Right hindlimb (tissue), 1 donor: ENCODE measurements around the gene DNAH17.

Experiments
- DNase-seq: peaks from one replicate; pipeline ENCODE4 v3.0.0-alpha.2; 2018

Gene DNAH17

DNA sequence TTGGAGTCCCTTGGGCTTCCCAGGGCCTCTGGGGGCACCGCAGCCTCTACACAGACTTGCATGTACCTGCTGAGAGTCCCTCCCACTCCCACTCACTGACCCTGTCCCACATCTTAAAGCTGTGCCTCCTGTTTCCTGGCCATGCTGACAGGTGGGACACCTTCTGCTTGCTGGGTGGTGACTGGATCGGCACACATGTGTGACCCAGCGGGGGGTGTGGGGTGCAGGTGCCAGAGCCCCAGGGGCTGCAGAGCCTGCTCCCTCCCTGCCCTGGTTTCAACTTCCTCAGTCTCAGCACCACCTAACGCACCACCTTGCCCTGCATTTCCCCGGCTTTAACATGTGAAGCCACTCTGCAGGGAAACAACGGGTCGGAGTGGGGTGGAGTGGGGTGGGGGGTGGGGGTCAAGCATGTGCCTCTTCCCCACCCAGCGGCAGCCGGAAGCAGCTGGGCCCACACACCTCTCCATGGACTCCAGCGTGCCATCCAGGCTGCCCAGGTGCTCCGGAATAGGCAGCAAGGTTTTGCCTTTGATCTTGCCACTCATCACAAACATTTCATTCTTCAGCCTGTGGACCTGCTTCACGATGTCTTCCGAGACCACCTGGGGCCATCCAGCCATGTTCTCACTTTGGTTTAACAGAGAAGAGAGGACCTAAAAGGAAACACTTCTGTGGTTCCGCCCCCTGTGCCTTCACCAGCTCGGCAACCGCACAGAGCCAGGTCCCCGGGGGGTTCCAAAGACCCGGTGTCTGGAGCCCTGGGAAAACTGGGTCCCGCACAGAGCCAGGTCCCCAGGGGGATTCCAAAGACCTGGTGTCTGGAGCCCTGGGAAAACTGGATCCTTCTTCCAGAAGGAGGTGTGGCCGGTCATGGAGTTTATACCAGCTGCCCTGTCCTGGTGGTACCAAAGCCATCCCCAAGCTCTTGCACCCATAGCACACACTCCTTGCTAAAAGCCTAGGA, 4.7 kb downstream of the DNAH17 start:
- DNase-seq: no peak

DNA sequence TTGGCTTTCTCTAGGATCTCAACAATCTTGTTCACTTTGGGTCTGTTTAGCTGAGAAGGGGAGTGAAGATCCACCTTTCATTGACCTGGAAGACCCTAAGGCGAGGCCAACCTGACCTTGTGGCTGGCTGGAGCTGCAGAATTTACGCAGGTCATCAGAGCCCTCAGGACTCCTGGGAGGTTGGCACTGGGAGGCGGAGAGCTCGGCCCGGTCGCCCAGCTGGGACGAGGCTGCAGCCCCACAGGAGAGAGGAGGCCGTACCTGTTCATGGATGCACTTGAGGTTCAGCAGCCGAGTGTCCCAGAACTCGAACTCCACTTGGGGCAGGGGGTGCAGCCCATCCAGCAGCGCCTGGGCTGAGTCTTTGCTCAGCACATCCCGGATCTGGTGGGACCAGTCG, 5.9 kb downstream of the DNAH17 start:
- DNase-seq: no peak

DNA sequence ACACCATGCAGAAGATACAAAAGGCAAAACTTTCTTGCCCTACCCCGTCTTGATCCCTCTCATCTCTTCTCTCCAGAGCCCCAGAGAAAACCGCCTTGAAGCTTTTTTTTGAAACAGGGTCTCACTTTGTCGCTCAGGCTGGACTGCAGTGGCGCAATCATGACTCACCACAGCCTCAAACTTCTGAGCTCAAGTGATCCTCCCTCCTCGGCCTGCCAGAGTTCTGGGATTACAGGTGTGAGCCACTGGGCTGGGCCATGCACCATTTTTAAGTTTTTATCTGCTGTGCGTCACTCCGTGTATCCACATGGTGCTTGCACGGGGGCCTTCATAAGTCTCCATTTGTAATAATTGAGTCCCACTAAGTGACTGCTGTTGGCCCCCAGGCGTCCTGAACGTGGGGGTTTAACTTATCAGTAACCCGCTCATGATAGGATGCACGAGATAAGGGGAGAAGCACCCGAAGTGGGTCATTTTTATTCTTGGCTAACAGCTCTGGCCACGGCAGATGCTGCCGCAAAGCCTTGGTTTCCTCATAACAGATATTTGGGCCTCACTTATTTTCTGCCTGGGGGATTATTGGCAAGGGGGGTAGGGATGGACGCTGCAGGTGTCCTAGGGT, 8.6 kb downstream of the DNAH17 start:
- DNase-seq: no peak

DNA sequence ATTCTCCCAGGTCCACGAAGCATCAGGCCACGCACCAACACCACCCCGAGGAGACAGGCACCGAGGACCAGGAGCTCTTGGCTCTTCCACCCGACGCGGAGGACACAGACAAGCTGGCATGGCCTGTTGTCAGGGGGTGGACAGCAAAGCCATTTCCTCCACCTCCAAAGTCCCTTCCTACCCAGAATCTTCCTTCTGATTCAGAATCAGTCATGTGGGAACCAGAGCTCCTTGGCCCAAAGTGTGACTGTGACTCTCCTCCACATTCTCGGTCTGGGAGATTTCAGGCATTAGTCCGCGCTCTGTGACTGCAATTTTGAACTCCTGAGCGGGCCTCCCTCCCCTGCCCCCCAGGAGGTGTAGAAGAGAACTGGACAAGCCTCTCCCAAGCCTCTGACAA, 9.2 kb downstream of the DNAH17 start:
- DNase-seq: no peak

DNA sequence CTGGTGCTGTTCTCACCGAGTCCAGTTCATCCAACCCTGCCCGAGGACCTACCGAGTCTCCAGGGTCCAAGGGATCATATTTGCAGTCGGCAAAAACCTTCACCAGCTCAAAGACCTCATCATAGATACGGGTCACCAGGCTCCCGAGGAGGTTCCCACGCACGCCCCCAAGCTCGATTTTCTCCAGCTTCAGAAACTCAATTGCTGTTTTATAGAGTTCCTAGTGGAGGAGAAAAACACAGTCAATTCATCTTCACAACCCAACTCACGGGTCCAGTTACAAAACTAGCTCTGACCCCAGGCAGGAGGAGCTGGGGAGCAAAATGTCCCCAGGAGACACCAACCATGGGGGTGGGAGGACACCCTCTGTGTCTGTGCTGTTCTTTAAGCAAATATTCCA, 10.2 kb downstream of the DNAH17 start:
- no peak for DNase-seq

DNA sequence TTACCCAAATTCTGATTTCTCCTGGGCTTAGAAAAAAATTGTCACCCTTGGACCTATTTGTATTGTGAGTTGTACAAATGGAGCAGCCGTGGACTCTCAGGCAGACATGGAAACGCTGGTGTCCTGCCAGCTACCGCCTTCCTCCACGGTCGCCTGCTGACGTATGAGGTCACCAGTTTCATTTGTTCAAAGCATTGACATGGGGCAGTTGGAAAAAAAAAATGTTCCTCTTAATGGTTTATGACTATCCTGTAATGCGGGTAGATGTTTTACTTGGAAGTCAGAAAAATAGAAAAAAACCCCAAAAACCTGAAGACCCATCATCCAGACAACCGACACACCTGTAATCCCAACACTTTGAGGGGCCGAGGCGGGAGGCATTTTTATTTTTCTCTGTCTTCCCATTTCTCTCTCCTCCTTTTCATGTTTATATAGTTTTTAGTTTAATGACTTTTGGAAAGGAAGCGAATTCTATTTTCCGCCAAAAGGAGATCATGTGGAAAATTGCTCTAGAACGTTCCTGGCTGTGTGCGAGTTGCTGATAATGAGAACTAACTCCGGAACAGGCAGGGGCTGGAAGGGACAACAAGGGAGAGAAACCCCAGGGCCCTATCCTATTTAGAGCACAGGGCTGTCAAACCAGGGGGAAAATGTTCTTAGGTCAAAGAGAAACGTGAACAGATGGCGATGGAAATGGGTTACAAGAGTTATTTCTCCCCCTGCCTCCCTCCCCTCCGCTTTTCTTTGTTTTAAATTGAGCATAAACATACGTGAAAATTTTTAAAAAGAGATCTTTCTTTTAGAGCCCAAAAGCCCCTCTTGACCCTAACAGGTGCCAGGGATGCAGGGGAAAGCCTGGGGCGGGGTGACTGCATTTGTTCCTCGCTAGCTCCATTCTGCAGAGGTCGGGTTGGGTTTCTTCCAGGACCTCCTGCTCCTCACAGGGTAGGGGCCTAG, 13.7 kb downstream of the DNAH17 start:
- DNase-seq: peak; percentile 43

DNA sequence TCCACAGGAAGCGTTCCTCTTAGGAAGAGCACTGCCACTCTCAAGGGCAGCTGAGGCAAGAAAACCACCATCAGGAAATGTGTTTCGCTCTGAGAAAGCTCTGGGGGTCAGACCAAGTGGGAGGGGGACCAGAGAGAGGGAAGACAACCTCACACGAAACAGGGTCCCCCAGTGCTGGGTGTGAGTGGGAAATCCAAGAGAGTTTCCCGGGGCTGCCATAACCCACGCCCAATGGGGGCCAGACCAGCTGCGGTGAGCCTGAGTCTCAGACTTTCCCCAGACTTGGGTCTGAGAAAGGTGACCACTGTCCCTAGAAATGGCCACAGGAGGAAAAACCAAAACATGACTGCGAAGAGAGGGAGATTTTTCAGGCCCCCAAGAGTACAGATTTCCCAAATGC, 14.5 kb downstream of the DNAH17 start:
- DNase-seq: no peak

DNA sequence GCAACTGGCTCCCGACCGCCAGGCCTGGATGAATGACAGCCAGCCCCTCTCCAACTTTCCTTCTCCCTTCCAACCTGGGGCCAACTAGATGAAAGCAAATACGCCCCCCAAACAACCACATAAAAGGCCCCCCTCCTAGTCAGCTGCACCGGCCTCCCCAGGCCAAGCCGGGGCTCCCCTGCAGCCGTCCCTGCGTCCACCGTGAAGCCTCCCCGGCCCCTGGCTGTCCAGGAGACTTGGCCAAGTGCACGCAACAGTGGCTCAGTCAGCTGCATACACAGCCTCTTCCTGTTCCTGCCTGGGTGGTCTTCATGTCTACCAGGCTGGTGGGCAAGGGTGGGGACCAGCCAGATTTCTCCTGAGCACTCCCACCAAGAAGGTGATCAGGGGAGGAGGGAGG, 16.0 kb downstream of the DNAH17 start:
- DNase-seq: no peak

DNA sequence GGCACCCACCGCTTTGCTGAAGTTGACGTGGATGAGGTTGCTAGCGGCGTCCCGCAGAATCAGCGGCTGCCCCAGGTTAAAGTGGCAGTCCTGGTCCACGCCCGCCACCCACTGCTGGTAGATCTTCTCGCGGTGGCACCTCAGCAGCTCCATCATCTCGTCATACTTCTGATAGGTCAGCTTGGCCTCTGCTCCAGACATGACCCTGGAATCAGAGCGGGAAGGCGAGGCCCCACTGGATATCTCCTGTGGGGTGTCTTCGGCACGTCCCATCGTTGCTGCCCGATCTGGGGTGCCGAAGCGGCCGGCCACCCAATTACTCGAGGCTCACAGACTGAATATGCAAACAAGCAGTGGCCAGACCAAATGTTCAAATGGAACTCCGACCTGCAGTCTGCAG, 16.5 kb downstream of the DNAH17 start:
- no peak for DNase-seq

DNA sequence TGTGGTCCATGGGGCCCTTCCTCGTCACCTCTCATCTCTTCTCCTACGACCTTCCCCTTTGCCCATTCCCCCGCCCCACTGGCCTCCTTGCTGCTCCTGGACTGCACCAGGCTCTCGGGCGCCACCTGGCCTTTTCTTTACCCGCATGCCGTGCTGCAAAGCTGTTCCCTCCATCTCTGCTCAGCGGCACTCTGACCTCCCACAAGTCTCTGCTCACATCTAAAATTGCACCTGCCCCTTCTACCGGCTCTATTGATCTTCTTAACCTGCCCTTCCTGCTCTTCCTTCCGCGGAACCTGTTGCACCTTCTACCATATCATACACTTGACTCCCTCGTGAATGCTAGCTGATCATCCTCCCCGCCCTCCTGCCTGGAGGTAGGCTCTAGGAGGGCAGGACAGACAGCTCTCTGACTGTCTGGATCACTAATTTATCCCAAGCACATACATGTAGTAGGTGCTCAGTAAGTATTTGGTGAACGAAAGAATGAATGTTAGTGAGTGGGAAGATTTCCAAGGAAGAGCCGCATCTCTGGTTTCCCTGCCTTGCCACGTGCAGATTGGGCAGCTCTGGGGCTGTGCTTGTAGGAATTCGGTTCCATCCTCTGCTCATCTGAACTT, 17.3 kb downstream of the DNAH17 start:
- no peak for DNase-seq

DNA sequence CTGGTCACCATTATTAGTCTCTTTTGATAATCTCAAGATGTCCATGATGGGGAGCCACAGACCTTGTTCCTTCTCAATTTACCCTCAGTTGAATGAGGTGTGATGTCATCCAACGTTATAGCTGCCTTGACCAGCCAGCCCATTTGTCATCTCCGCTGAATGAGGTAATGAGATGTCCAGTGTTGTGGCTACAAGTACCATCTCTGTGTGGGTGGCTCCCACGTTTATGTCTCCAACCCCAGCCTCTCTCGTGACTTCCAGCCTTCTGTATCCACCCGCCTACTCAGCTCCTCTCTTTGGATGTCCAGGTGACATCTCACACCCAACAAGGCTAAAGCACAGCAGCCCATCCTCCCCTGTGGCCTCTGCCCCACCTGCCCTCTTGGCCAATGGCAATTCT, 18.2 kb downstream of the DNAH17 start:
- DNase-seq: no peak

DNA sequence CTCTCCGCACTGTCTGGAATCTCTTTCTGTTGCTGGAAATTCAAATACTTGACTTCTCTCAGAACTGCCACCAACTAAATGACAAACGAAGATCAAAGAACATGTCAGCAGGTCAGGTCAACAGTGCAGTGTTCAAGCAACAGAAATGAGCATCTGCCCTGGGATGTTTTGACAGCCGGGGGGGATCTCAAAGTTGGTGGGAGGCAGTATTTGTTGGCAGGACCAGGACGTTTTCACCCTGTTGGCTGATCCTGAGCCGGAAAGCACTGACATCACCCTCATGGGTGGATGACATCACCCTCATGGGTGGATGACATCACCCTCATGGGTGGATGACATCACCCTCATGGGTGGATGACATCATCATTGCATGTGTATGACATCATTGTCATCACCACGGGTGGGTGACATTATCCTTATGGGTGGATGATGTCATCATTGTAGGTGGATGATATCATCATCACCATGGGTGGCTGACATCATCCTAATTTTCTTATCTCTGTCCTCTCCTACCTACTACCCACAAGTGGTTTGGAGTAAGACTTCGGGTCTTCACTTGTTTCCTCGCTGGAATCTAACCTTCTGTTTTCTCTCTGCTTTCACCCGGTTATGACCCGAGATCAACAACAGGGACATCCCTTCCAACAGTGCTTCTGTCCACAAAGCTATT, 18.9 kb downstream of the DNAH17 start:
- no peak for DNase-seq

DNA sequence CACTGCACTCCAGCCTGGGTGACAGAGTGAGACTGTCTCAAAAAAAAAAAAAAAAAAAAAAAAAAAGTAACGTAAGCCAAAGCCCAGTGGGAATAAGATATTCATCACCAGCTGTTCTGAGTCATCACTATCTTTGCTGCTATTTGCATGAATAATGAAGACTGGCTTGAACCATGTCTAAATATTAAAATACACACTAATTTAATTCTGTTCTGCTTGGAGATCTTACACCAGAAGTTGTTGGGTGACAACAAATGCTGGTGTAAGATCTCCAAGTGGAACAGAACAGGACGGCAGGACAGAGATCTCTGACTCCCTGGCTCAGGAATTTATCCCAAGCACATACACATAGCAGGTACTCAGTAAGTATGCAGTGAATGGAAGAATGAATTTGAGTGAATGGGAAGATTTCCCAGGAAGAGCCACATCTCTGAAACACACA, 19.6 kb downstream of the DNAH17 start:
- no peak for DNase-seq

DNA sequence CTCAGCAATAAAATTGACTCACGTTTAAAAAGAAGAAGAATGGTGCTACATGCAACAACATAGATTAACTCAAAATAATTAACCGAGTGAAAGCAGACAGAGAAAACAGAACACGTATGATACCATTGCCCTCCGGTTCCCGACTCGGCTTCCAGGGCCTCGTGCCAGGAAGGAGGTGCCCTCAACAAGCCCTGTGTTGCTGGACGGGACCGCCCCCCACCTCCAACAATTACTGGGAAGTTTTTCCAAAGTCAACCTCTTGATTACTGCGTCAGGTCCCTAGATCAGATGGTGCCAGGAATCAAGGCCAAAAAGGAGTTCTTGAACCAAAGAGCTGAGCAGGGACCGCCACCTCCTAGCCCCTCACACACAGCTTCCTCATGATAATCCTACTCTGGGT, 20.4 kb downstream of the DNAH17 start:
- no peak for DNase-seq

DNA sequence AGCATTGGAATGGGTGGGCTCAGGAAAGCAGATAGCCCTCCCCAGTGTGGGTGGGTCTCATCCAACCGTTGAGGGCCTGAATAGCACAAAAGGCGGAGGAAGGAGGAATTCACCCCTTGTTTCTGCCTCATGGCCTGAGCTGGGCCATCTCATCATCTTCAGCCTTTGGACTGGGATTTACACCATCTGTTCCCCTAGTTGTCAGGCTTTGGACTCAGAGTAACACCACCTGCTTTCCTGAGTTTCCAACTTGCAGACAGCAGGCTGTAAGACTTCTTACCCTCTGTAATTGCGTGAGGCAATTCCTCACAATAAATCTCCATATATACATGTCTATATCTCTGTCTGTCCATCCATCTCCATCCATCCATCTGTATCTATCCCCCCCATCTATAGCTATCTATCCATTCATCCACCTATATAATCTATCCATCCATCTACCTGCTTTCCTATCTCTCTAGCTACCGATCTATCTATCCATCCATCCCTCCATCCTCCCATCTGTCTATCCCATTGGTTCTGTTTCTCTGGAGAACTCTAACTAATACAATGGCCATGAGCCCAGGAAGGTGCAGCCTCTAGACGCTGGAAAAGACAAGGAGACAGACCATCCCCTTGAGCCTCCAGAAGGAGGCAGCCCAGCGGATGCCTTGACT, 21.3 kb downstream of the DNAH17 start:
- DNase-seq: no peak

DNA sequence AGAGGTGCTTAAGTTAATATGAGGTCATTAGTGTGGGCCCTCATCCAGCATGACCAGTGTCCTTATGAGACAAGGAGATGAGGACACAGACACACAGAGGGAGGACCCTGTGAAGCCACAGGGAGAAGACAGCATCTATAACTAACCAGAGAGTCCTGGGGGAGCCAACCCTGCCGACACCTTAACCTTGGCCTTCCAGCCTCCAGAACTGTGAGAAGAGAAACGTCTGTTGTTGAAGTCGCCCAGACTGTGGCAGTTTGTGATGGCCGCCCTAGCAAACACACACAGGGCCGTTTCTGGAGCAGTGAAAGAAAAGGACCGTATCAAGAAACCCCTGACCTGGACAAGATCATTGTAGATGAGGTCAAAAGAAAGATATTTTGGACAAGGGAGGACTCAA, 26.7 kb downstream of the DNAH17 start:
- DNase-seq: no peak

DNA sequence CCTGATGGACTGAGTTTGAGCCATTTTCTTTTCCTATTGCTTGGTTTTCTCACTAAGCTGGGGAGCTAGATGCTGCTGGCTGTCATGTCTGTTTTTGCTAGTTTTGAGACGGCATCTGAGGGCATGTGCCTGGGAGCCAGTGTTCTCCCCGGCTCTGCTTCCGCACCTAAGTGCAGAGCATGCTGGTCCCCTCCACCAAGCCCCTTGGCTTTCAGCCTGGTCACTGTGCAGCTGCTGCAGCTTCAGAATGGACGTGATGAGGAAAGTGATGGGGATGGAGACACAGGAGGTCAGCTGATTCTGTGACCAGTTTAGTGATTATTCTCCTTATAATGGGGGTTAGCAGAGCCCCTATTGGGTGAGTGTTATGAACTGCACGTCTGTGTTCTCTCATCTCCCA, 28.5 kb downstream of the DNAH17 start:
- no peak for DNase-seq

DNA sequence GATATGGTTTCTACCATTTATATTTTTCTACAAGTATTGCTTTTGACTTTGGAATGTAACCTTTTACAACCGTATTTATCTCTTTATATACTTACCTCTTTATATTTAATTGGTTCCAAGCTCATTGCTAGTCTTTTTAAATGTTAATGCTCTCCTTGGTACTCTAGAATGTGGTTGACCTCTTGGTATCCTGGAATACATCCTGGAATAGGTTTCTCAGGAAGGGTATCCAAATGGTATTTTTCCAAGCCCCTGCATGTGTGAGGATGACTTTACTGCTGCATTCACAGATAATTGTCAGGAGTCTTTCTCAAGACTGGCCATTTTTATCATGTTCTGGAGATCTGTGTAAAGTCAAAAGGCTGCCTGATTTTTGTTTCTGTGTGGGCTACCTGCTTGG, 30.2 kb downstream of the DNAH17 start:
- DNase-seq: no peak

DNA sequence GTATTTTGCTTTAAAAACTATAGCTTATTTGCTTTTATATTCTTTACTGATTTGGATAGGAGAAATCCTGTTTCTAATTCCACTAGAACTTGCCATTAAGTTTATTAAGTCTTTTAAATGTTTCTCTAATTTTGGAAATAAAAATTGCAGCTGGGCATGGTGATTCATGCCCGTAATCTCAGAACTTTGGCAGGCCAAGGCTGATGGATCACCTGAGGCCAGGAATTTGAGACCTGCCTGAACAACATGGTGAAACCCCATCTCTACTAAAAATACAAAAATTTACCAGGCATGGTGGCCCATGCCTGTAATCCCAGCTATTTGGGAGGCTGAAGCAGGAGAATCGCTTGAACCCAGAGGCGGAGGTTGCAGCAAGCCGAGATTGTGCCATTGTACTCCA, 30.7 kb downstream of the DNAH17 start:
- no peak for DNase-seq

DNA sequence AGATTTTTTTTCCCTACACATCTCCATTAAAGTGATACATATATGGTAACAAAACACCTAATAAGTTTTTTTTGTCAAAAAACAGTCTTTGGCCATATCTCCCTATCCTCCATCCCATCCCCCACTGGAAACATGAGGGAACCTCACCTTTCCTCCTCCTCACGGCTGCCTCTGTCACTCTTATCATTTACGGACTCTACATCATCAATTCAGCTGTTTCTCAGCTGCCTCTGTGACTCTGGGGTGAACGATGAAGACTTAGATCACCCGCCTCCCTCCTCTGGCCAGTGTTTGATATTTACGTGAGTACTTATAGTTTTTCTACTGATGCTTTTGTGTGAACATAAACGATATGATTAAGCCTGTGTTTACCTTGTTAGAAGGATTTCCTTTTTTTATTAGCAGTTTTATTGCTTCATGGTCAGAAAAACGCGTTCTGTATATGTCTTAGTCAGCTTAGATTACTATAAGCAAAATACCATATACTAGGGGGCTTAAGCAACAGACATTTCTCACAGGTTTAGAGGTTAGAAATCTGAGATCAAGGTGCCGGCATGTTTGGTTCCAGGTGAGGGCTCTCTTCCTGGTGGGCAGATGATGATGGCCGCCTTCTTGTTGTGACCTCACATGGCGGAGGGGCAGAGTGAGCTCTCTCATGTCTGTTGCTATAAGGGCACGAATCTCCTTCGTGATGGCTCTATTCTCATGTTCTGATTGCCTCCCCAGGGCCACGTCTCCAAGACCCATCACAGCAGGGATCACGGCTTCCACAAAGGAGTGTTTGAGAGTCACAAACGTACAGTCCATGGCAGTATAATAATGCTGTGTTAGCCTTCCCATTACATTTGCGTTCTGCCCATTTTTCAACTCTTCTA, 32.1 kb downstream of the DNAH17 start:
- no peak for DNase-seq
